Measurements from ENCODE around the gene TFAP2B. TPM values are rescaled to one million over a fixed set of nuclear protein-coding genes. Genes with fewer than 3 reads are reported as not detected.

TFAP2B gene
- total RNA-seq, 2 experiments from 2014 or later: not detected

GRCh38 chr6:50817646-50817950, 1.1 kb upstream of the TFAP2B start:
- H3K4me1 Mint-ChIP-seq (ENCODE audit: low read depth): peaks cover 10% of the 10 kb centered on the region
- DNase-seq: no peak

GRCh38 chr6:50818020-50818419, 651 bp upstream of the TFAP2B start:
- no peak overlapping the region for H3K27ac Mint-ChIP-seq
- H3K36me3 Mint-ChIP-seq (ENCODE audit: low read depth): peaks cover 6% of the 10 kb centered on the region
- ATAC-seq (no peak), DNase-seq (no peak)
- peaks cover 10% of the 10 kb centered on the region for H3K4me1 Mint-ChIP-seq (ENCODE audit: low read depth)
- H3K27me3 Mint-ChIP-seq (ENCODE audit: low read depth): peaks cover 60% of the 10 kb centered on the region
- no peaks in the 10 kb centered on the region for H3K9me3 Mint-ChIP-seq (ENCODE audit: insufficient read depth)
- no peak overlapping the region for H3K4me3 Mint-ChIP-seq
- ChIA-PET CTCF (interaction anchor here (0.9 to 1.5 kb wide), 2 partner anchors 11 to 94 kb away, joined by 3 read pairs; no protein-coding TSS in a partner anchor), POLR2A (no interaction called here)

More at GRCh38 chr6:50817646-50817950, 1.1 kb upstream of the TFAP2B start:
- Mint-ChIP-seq H3K4me3 (no peak overlapping the region), H3K27me3 (ENCODE audit: low read depth) (peaks cover 58% of the 10 kb centered on the region), H3K36me3 (ENCODE audit: low read depth) (peaks cover 6% of the 10 kb centered on the region), H3K27ac (no peak overlapping the region), H3K9me3 (ENCODE audit: insufficient read depth) (no peaks in the 10 kb centered on the region)
- POLR2A ChIA-PET: no interaction called here
- CTCF ChIA-PET: interaction anchor here (0.9 to 1.5 kb wide), 2 partner anchors 11 to 94 kb away, joined by 3 read pairs; no protein-coding TSS in a partner anchor
- no peak for ATAC-seq

GRCh38 chr6:50819466-50819903, 814 bp downstream of the TFAP2B start:
- peaks cover 6% of the 10 kb centered on the region for H3K36me3 Mint-ChIP-seq (ENCODE audit: low read depth)
- H3K27me3 Mint-ChIP-seq (ENCODE audit: low read depth): peaks cover 72% of the 10 kb centered on the region
- peaks cover 10% of the 10 kb centered on the region for H3K4me1 Mint-ChIP-seq (ENCODE audit: low read depth)
- H3K27ac Mint-ChIP-seq: no peak overlapping the region
- DNase-seq: no peak
- POLR2A ChIA-PET: no interaction called here
- ATAC-seq: no peak
- H3K4me3 Mint-ChIP-seq: no peak overlapping the region
- no peaks in the 10 kb centered on the region for H3K9me3 Mint-ChIP-seq (ENCODE audit: insufficient read depth)
- CTCF ChIA-PET: no interaction called here

DNA sequence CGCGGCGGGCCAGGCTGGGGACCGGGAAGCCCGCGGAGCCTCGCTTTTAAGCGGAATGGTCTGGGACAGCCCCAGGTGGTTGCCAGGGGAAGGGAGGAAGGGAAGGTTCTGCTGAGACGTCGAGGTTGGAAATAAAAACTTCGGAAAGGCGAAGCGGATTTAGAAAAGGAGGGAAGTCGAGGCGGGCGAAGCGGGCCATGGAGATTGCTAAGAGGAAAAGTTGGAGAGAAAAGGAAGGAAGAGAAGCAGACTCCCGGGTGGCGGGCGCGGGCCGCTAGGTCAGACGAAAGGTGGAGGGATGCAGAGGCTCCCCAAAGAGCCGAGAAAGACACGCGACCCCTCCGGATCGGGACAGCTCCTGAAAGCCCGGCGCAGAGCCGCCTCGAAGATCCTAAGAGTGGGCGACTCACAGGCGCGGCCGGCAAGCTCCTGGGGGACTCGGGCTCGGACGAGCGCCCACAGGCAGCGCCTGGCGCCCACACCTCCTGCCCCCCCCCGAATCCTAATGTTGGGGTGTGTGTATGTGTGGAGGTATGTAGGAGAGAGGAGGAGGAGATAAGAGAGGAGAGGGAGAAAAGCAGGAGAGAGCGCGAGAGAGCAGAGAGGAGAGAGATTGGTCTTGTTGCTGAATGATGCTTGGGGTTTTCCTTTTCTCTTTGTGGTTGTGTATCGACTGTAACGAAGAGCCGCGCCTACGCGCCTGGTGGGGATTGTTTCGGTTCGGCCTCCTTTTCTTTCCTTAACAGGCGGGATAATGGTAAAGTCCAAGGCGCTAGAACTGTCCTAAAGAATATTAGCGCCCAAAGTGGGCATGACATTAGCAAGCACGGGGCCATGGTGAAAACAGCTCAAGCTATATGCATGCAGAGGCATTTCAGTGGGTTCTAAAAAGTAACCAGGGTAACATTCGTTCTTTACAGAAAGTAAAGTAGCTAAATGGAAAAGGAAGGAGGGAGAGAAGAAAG, 1.5 kb downstream of the TFAP2B start:
- peaks cover 75% of the 10 kb centered on the region for H3K27me3 Mint-ChIP-seq (ENCODE audit: low read depth)
- no peaks in the 10 kb centered on the region for H3K9me3 Mint-ChIP-seq (ENCODE audit: insufficient read depth)
- ChIA-PET CTCF (no interaction called here), POLR2A (interaction anchor here (0.7 kb wide), 1 partner anchor 1252 kb away, joined by 4 read pairs; no protein-coding TSS in a partner anchor)
- peaks cover 10% of the 10 kb centered on the region for H3K4me1 Mint-ChIP-seq (ENCODE audit: low read depth)
- no peak for DNase-seq
- H3K27ac Mint-ChIP-seq: no peak overlapping the region
- ATAC-seq: no peak
- H3K4me3 Mint-ChIP-seq: no peak overlapping the region
- H3K36me3 Mint-ChIP-seq (ENCODE audit: low read depth): peaks cover 6% of the 10 kb centered on the region

GRCh38 chr6:50820869-50821264, 2.2 kb downstream of the TFAP2B start:
- H3K4me1 Mint-ChIP-seq (ENCODE audit: low read depth): peaks cover 8% of the 10 kb centered on the region
- POLR2A ChIA-PET: interaction anchor here (0.7 kb wide), 1 partner anchor 1251 kb away, joined by 4 read pairs; no protein-coding TSS in a partner anchor
- DNase-seq: no peak
- H3K27ac Mint-ChIP-seq: no peak overlapping the region
- ATAC-seq: no peak
- H3K36me3 Mint-ChIP-seq (ENCODE audit: low read depth): peaks cover 6% of the 10 kb centered on the region
- H3K9me3 Mint-ChIP-seq (ENCODE audit: insufficient read depth): no peaks in the 10 kb centered on the region
- CTCF ChIA-PET: no interaction called here
- no peak overlapping the region for H3K4me3 Mint-ChIP-seq
- H3K27me3 Mint-ChIP-seq (ENCODE audit: low read depth): peaks cover 81% of the 10 kb centered on the region

DNA sequence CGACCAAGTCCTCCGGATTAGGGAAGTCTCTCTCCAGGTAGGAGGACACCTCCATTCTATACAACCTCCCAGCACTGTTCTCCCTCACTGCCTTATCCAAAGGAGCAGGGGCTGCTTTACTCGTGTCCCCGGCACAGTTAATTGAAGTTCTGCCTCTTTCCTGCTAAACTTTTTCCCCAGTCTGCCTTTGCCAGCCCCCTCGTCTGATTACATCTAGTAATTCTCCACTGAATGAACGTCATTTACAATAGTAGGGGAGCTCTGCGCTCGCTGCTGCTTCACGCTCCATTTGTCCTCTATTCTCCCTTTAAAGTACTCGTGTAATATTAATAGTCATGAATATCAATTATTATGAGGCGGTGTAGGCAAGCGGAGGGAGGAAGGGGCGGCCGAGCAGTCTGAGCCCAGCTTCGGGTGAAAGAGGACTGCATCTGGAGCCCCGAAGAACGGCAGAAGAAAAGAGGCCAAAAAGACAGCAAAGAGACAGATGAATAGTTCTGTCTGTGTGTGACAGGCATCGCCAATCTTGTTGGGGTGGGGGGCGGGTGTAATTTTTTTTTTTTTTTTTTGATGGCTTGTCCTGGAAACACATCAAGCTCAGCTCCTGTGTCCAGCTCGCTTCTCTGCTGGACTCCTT, 2.9 kb downstream of the TFAP2B start:
- no peaks in the 10 kb centered on the region for H3K9me3 Mint-ChIP-seq (ENCODE audit: insufficient read depth)
- no peak for ATAC-seq
- ChIA-PET POLR2A (no interaction called here), CTCF (no interaction called here)
- H3K27me3 Mint-ChIP-seq (ENCODE audit: low read depth): peaks cover 86% of the 10 kb centered on the region
- no peak overlapping the region for H3K4me3 Mint-ChIP-seq
- H3K36me3 Mint-ChIP-seq (ENCODE audit: low read depth): peaks cover 6% of the 10 kb centered on the region
- peaks cover 7% of the 10 kb centered on the region for H3K4me1 Mint-ChIP-seq (ENCODE audit: low read depth)
- DNase-seq: no peak
- no peak overlapping the region for H3K27ac Mint-ChIP-seq

- no peak overlapping the region for H3K4me3 Mint-ChIP-seq
- H3K36me3 Mint-ChIP-seq (ENCODE audit: low read depth): peaks cover 6% of the 10 kb centered on the region
- ChIA-PET POLR2A (interaction anchor here (0.7 kb wide), 1 partner anchor 29 kb away, joined by 3 read pairs; no protein-coding TSS in a partner anchor), CTCF (no interaction called here)
- no peak overlapping the region for H3K27ac Mint-ChIP-seq
- peaks cover 7% of the 10 kb centered on the region for H3K4me1 Mint-ChIP-seq (ENCODE audit: low read depth)
- ATAC-seq: no peak
- H3K9me3 Mint-ChIP-seq (ENCODE audit: insufficient read depth): no peaks in the 10 kb centered on the region
- DNase-seq: no peak
- peaks cover 88% of the 10 kb centered on the region for H3K27me3 Mint-ChIP-seq (ENCODE audit: low read depth)
These were observed 3.4 kb downstream of the TFAP2B start for GRCh38 chr6:50822078-50822476.

DNA sequence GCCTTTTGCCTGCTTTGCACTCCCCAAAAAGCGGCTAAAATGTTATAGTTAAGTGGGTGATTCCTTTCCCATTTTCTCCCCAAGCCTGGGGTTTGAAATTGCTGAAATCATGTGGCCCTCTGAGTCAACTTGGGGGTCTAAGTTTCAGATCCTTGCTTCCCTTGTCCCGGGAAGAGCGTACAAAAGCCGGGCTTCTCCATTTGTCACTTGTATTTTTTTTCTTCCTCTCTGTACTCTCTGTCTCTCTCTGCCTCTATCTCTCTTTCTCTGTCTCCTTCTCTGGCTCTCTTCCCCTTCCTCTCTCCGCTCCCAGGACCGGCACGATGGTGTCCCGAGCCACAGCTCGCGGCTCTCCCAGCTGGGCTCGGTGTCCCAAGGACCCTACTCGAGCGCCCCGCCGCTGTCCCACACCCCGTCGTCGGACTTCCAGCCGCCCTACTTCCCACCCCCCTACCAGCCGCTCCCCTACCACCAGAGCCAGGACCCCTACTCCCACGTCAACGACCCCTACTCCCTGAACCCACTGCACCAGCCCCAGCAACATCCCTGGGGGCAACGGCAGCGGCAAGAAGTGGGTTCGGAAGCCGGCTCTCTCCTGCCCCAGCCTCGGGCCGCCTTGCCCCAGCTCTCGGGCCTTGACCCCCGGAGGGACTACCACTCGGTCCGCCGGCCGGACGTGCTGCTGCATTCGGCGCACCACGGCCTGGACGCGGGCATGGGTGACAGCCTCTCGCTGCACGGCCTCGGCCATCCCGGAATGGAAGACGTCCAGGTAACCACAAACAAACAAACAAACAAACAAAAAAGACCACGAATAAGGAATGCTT, 4.6 kb downstream of the TFAP2B start:
- POLR2A ChIA-PET: no interaction called here
- H3K9me3 Mint-ChIP-seq (ENCODE audit: insufficient read depth): no peaks in the 10 kb centered on the region
- ATAC-seq: no peak
- H3K27me3 Mint-ChIP-seq (ENCODE audit: low read depth): peaks cover 80% of the 10 kb centered on the region
- CTCF ChIA-PET: interaction anchor here (1.2 kb wide), 1 partner anchor 7 kb away, joined by 3 read pairs; no protein-coding TSS in a partner anchor
- no peak for DNase-seq
- no peak overlapping the region for H3K4me3 Mint-ChIP-seq
- H3K4me1 Mint-ChIP-seq (ENCODE audit: low read depth): peaks cover 7% of the 10 kb centered on the region
- no peak overlapping the region for H3K27ac Mint-ChIP-seq
- peaks cover 6% of the 10 kb centered on the region for H3K36me3 Mint-ChIP-seq (ENCODE audit: low read depth)

GRCh38 chr6:50824552-50824951, 5.9 kb downstream of the TFAP2B start:
- DNase-seq (no peak), ATAC-seq (no peak)
- peaks cover 4% of the 10 kb centered on the region for H3K4me1 Mint-ChIP-seq (ENCODE audit: low read depth)
- CTCF ChIA-PET: interaction anchor here (0.9 to 1.2 kb wide), 2 partner anchors 9 to 1186 kb away, joined by 3 read pairs; no protein-coding TSS in a partner anchor
- no peaks in the 10 kb centered on the region for H3K9me3 Mint-ChIP-seq (ENCODE audit: insufficient read depth)
- H3K36me3 Mint-ChIP-seq (ENCODE audit: low read depth): peaks cover 6% of the 10 kb centered on the region
- H3K27me3 Mint-ChIP-seq (ENCODE audit: low read depth): peaks cover 74% of the 10 kb centered on the region
- POLR2A ChIA-PET: no interaction called here
- H3K4me3 Mint-ChIP-seq: no peak overlapping the region
- H3K27ac Mint-ChIP-seq: no peak overlapping the region

DNA sequence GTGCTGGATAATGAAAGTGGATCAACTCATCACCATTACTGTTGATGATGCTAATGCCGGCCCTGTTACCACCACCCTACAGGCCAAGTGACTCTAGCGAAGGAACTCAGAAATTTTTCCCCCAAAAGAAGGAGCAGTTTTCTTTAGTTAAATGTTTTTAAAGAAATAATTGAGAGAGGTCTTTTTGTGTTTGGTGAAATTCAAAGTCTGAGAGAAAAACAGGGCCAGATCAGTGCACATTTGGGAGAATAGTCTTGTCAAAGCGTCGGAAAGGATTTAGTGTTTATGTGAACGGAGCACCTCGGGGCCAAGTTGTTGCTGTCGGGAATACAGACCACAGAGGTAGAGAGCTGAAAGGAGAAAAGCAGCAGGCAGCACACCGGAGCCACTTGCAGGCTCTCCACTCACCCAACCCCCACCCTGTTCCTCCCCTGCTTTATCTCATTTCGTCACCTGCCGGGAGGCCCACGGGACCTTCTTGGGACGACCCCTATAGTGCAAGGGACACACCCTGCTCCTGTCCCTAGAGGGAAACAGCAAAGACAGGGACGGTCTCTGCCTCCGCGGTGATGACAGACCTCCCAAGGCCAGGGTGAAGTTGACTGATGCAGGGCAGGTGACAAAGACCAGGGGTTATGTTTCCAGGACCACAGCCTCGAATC, 6.8 kb downstream of the TFAP2B start:
- Mint-ChIP-seq H3K4me1 (ENCODE audit: low read depth) (no peaks in the 10 kb centered on the region), H3K9me3 (ENCODE audit: insufficient read depth) (no peaks in the 10 kb centered on the region), H3K27ac (no peak overlapping the region), H3K4me3 (no peak overlapping the region), H3K36me3 (ENCODE audit: low read depth) (peaks cover 3% of the 10 kb centered on the region), H3K27me3 (ENCODE audit: low read depth) (peaks cover 65% of the 10 kb centered on the region)
- CTCF ChIA-PET: no interaction called here
- no peak for DNase-seq
- no peak for ATAC-seq
- POLR2A ChIA-PET: no interaction called here

GRCh38 chr6:50826037-50826761, 7.5 kb downstream of the TFAP2B start:
- Mint-ChIP-seq H3K4me3 (no peak overlapping the region), H3K36me3 (ENCODE audit: low read depth) (peaks cover under 1% of the 10 kb centered on the region), H3K27me3 (ENCODE audit: low read depth) (peaks cover 58% of the 10 kb centered on the region), H3K4me1 (ENCODE audit: low read depth) (no peaks in the 10 kb centered on the region), H3K9me3 (ENCODE audit: insufficient read depth) (no peaks in the 10 kb centered on the region), H3K27ac (no peak overlapping the region)
- POLR2A ChIA-PET: no interaction called here
- CTCF ChIA-PET: no interaction called here
- ATAC-seq (no peak), DNase-seq (no peak)

All from activated CD8-positive, alpha-beta T cell treated with anti-CD3 and anti-CD28 coated beads, Interleukin-2, amount 10 ng/mL, durations not matched to agents 7 days and 5 days (primary cell).